PC-9 (cell line): ENCODE measurements around the gene SUCLA2. TPM values are rescaled to one million over a fixed set of nuclear protein-coding genes. Genes with fewer than 3 reads are reported as not detected.
A peak's percentile ranks its signal among the peaks of the same experiment; 100 is the strongest.

Source experiments
- BruUV-seq: library from RNA; stranded (reverse); fragments of 400-500 nt; replicated peaks from 2 replicates; lab custom pipeline; 2021; lab: Mats Ljungman, UMichigan
- CTCF ChIA-PET: fragments of 300-600 bp; sonication (Branson Sonifier 250); formaldehyde crosslinking; loops from one replicate; lab custom pipeline; 2022; ENCODE audit warnings: antibody characterized with exemption; lab: Charles Lee
- POLR2A ChIA-PET: fragments of 300-600 bp; sonication (Branson Sonifier 250); formaldehyde crosslinking; loops from one replicate; lab custom pipeline; 2022; ENCODE audit warnings: antibody characterized with exemption; ENCODE audit not compliant: unreplicated experiment; lab: Charles Lee
- DNase-seq, 2 experiments: peaks; one replicate each; pipeline versions ENCODE4 v3.0.0 to v3.0.0-alpha.2; 2015 to 2022; ENCODE audit warnings: mixed read lengths in 1 of 2
- H2AFZ ChIP-seq: fragments of 200-600 bp; sonication (generic); 2 replicates; pipeline ENCODE4 v1.8.1; 2017; ENCODE audit warnings: antibody characterized with exemption
- H3F3A ChIP-seq: fragments of 200-600 bp; sonication (generic); 2 replicates; pipeline ENCODE4 v1.8.1; 2017; ENCODE audit warnings: antibody characterized with exemption, mild to moderate bottlenecking, low read depth; ENCODE audit not compliant: insufficient read depth
- H3K27ac ChIP-seq: fragments of 200-600 bp; sonication (generic); 2 replicates; pipeline ENCODE4 v1.6.1; 2016; ENCODE audit warnings: mixed run types
- H3K27me3 ChIP-seq: fragments of 200-600 bp; sonication (generic); 2 replicates; pipeline ENCODE4 v1.6.1; 2016; ENCODE audit warnings: low read depth, mixed run types; ENCODE audit not compliant: insufficient read depth
- H3K36me3 ChIP-seq: fragments of 200-600 bp; sonication (generic); 2 replicates; pipeline ENCODE4 v1.6.1; 2016; ENCODE audit warnings: low read depth, mixed run types
- H3K4me1 ChIP-seq: fragments of 200-600 bp; sonication (generic); replicated peaks from 2 replicates; pipeline ENCODE4 v1.6.1; 2016; ENCODE audit warnings: mixed run types; ENCODE audit not compliant: insufficient read depth
- H3K4me2 ChIP-seq: fragments of 200-600 bp; sonication (generic); 2 replicates; pipeline ENCODE4 v1.6.1; 2017; ENCODE audit warnings: mixed run types
- H3K4me3 ChIP-seq: fragments of 200-600 bp; sonication (generic); 2 replicates; pipeline ENCODE4 v1.6.1; 2016; ENCODE audit warnings: mixed run types
- H3K79me2 ChIP-seq: fragments of 200-600 bp; sonication (generic); 2 replicates; pipeline ENCODE4 v1.6.1; 2017; ENCODE audit warnings: low read depth, mixed run types
- H3K9me2 ChIP-seq: fragments of 200-600 bp; sonication (generic); 2 replicates; pipeline ENCODE4 v1.8.1; 2017; ENCODE audit warnings: mild to moderate bottlenecking; ENCODE audit not compliant: insufficient read depth
- H3K9me3 ChIP-seq: fragments of 200-600 bp; sonication (generic); 2 replicates; pipeline ENCODE4 v1.8.1; 2016; ENCODE audit warnings: low read depth; ENCODE audit not compliant: insufficient read depth
- H4K20me1 ChIP-seq: fragments of 200-600 bp; sonication (generic); 2 replicates; pipeline ENCODE4 v1.8.1; 2017; ENCODE audit not compliant: insufficient read depth
- CTCF ChIP-seq: fragments of 200-600 bp; sonication (generic); conservative IDR thresholded peaks from 2 replicates; pipeline ENCODE4 v1.6.1; 2017; ENCODE audit warnings: mixed run types, antibody characterized with exemption, mild to moderate bottlenecking, moderate library complexity
- EZH2 ChIP-seq: fragments of 200-600 bp; sonication (generic); IDR thresholded peaks from 2 replicates; pipeline ENCODE4 v1.8.0; 2017; ENCODE audit warnings: antibody characterized with exemption, low read depth
- intact Hi-C: fragments of 100-400 bp; cut with micrococcal nuclease; formaldehyde crosslinking; loops from one replicate; pipeline ENCODE4 v1.10.0; 2022; ENCODE audit not compliant: unreplicated experiment
- total RNA-seq: library from RNA; stranded (reverse); gene quantifications from 2 replicates; pipeline ENCODE4 v1.2.3, GENCODE V29; 2021

Gene SUCLA2
- total RNA-seq, 1 experiment from 2014 or later = 44.8 TPM

DNA sequence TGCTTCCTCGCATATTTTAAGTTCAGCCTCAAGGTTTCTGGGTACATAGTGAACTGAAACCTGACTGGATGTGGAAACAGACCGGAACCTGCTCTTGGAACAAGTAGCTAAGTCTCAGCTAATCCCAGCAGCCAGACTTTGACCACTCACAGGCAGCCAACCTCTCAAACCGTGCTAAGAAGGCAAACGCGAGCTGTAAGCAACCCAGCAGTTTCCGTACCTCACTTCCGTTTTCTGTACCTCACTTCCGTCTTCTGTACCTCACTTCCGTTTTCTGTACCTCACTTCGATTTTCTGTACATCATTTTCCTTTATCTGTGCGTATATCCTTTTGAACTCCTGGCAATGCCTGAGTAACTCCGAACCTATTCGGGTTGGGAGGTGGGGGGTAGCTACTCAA lies 96.8 kb downstream of the SUCLA2 start:
- intact Hi-C loops = no loop called here
- Histone ChIP-seq H2AFZ (peak overlapping the region; percentile 84), H3K9me2 (no peaks in the 10 kb centered on the region), H3K4me1 (no peaks in the 10 kb centered on the region), H3K36me3 (no peaks in the 10 kb centered on the region), H4K20me1 (no peaks in the 10 kb centered on the region), H3K4me2 (peak overlapping the region; percentile 66), H3K27me3 (no peaks in the 10 kb centered on the region), H3K79me2 (no peaks in the 10 kb centered on the region), H3K27ac (no peak overlapping the region), H3K9me3 (no peaks in the 10 kb centered on the region; the same call in 1 of the 2 replicates), H3K4me3 (peak overlapping the region; percentile 51), H3F3A (no peaks in the 10 kb centered on the region)
- TF ChIP-seq EZH2 (no peak), CTCF (no peak)
- ChIA-PET CTCF (no interaction called here), POLR2A (no interaction called here)
- peak in 1 of 2 experiments; percentile 36 for DNase-seq
- BruUV-seq = no TSS peak

DNA sequence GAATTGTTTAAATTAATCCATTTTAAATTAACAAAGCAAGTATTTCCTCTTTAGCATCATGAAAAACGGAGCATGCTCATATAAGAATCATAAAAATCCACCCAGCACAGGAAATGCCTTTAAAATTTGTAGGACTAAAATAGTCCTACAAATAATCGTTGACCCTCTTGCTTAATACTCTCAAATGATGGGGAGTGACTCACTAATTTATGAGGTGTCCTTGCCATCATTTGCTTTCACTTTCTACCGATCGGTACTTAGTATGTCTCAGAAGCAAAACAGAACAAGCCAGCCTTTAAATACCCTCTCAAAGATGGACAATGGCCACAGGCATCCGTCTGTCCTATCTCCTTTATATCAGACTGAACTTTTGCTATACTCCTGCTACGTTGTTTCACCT lies 97.2 kb downstream of the SUCLA2 start:
- no peaks in the 10 kb centered on the region for H3K27me3 ChIP-seq
- peak in 1 of 2 experiments; percentile 42 for DNase-seq
- no peaks in the 10 kb centered on the region for H4K20me1 ChIP-seq
- H3K4me3 ChIP-seq = peak overlapping the region; percentile 51
- no peaks in the 10 kb centered on the region; the same call in 1 of the 2 replicates for H3K9me3 ChIP-seq
- no peak overlapping the region for H3K27ac ChIP-seq
- H3K79me2 ChIP-seq = no peaks in the 10 kb centered on the region
- CTCF ChIA-PET = no interaction called here
- H3K36me3 ChIP-seq = no peaks in the 10 kb centered on the region
- H3F3A ChIP-seq = no peaks in the 10 kb centered on the region
- TF ChIP-seq EZH2 = no peak
- no peak for TF ChIP-seq CTCF
- H3K4me1 ChIP-seq = no peaks in the 10 kb centered on the region
- no peaks in the 10 kb centered on the region for H3K9me2 ChIP-seq
- intact Hi-C loops = no loop called here
- H3K4me2 ChIP-seq = peak overlapping the region; percentile 66
- H2AFZ ChIP-seq = peak overlapping the region; percentile 84
- no TSS peak for BruUV-seq
- POLR2A ChIA-PET = no interaction called here

DNA sequence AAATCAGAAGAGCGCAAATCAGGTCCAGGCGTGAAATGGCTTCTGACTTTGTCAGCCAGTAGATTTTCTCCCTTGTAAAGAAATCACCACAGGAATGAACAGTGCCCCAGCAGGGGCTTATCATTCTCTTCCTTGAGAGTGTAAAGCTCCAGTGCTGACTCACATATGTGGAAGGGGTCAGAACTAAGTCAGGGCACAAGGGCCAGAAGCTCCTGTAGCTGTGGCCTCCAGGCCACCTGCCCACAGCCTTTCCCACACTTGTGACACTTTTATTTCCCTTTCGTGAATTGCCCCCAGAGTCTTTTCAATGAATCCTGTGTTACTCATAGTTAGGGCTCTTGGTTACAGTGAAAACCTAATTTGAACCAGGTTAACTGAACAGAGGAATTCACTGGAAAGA lies 99.6 kb downstream of the SUCLA2 start:
- no peak overlapping the region for H2AFZ ChIP-seq
- H3K4me3 ChIP-seq = no peak overlapping the region
- intact Hi-C loops = no loop called here
- no peaks in the 10 kb centered on the region; the same call in 1 of the 2 replicates for H3K9me3 ChIP-seq
- H3K79me2 ChIP-seq = no peaks in the 10 kb centered on the region
- no peak overlapping the region for H3K4me2 ChIP-seq
- H3K27me3 ChIP-seq = no peaks in the 10 kb centered on the region
- ChIA-PET CTCF (no interaction called here), POLR2A (no interaction called here)
- H4K20me1 ChIP-seq = no peaks in the 10 kb centered on the region
- TF ChIP-seq EZH2 = no peak
- TF ChIP-seq CTCF = no peak
- H3K36me3 ChIP-seq = no peaks in the 10 kb centered on the region
- BruUV-seq = no TSS peak
- H3K27ac ChIP-seq = no peak overlapping the region
- H3K9me2 ChIP-seq = no peaks in the 10 kb centered on the region
- peaks cover 6% of the 10 kb centered on the region; the same call in 1 of the 2 replicates for H3K4me1 ChIP-seq
- H3F3A ChIP-seq = no peaks in the 10 kb centered on the region; the same call in 1 of the 2 replicates
- DNase-seq = peak in 1 of 2 experiments; percentile 56
